ENCODE measurements around the gene GPR15LG.

GPR15LG gene

GRCh38 chr10:84193846-84194423, 20.3 kb downstream of the GPR15LG start:
- DNase-seq (ENCODE audit: low spot score) = no peak

GRCh38 chr10:84194424-84195043, 20.9 kb downstream of the GPR15LG start, which contains the start of gene CDHR1:
Gene CDHR1 (plus strand): TSS chr10:84194537. CDS start chr10:84194761, 224 bp downstream.
- peak; percentile 59 for DNase-seq (ENCODE audit: low spot score)

GRCh38 chr10:84195044-84195830, 21.6 kb downstream of the GPR15LG start:
- no peak for DNase-seq (ENCODE audit: low spot score)

GRCh38 chr10:84196083-84196482, 22.5 kb downstream of the GPR15LG start:
- DNase-seq (ENCODE audit: low spot score) = no peak

- no peak for DNase-seq (ENCODE audit: low spot score)
Measured at GRCh38 chr10:84196941-84197340, 23.3 kb downstream of the GPR15LG start.

GRCh38 chr10:84197643-84198042, 24.0 kb downstream of the GPR15LG start:
- no peak for DNase-seq (ENCODE audit: low spot score)

- DNase-seq (ENCODE audit: low spot score) = no peak
Measured at GRCh38 chr10:84198206-84198915, 24.8 kb downstream of the GPR15LG start.

- no peak for DNase-seq (ENCODE audit: low spot score)
Measured at GRCh38 chr10:84200537-84201243, 27.1 kb downstream of the GPR15LG start.

- no peak for DNase-seq (ENCODE audit: low spot score)
Measured at GRCh38 chr10:84201244-84201606, 27.6 kb downstream of the GPR15LG start.

GRCh38 chr10:84201682-84202081, 28.1 kb downstream of the GPR15LG start:
- DNase-seq (ENCODE audit: low spot score) = no peak

- no peak for DNase-seq (ENCODE audit: low spot score)
Measured at GRCh38 chr10:84202349-84202748, 28.7 kb downstream of the GPR15LG start.

GRCh38 chr10:84204122-84204521, 30.5 kb downstream of the GPR15LG start:
- peak; percentile 36 for DNase-seq (ENCODE audit: low spot score)

GRCh38 chr10:84204610-84205009, 31.0 kb downstream of the GPR15LG start:
- DNase-seq (ENCODE audit: low spot score) = no peak

- DNase-seq (ENCODE audit: low spot score) = peak; percentile 78
Measured at GRCh38 chr10:84205049-84205852, 31.6 kb downstream of the GPR15LG start.

GRCh38 chr10:84205853-84206525, 32.4 kb downstream of the GPR15LG start:
- DNase-seq (ENCODE audit: low spot score) = no peak

GRCh38 chr10:84208023-84208422, 34.4 kb downstream of the GPR15LG start:
- no peak for DNase-seq (ENCODE audit: low spot score)

GRCh38 chr10:84211566-84211965, 38.0 kb downstream of the GPR15LG start:
- no peak for DNase-seq (ENCODE audit: low spot score)

- no peak for DNase-seq (ENCODE audit: low spot score)
Measured at GRCh38 chr10:84212014-84212413, 38.4 kb downstream of the GPR15LG start.

- DNase-seq (ENCODE audit: low spot score) = no peak
Measured at GRCh38 chr10:84213076-84213475, 39.5 kb downstream of the GPR15LG start.

GRCh38 chr10:84214046-84214572, 40.5 kb downstream of the GPR15LG start:
- no peak for DNase-seq (ENCODE audit: low spot score)
